Measurements from ENCODE around the gene STAC3. TPM values are rescaled to one million over a fixed set of nuclear protein-coding genes. Genes with fewer than 3 reads are reported as not detected.
A peak's percentile ranks its signal among the peaks of the same experiment; 100 is the strongest.

The STAC3 gene
- total and polyA plus RNA-seq, 2 experiments from 2014 or later = 0.48 to 3.0 TPM

DNA sequence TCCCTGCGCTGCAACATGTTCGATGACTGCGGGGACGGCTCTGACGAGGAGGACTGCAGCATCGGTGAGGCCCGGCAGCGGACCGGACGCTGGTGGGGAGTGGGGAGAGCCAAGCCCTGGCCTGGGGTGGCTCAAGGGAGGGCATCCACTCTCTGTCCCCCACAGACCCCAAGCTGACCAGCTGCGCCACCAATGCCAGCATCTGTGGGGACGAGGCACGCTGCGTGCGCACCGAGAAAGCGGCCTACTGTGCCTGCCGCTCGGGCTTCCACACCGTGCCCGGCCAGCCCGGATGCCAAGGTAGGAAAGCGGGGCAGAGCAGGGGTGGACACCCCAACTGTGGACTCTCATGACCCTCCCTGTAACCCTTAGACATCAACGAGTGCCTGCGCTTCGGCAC is 45.8 kb downstream of the STAC3 start:
- peaks cover 86% of the 10 kb centered on the region for H3K36me3 Mint-ChIP-seq (ENCODE audit: low read depth)

GRCh38 chr12:57204454-57204853 is 46.5 kb downstream of the STAC3 start:
- no peak overlapping the region for H3K4me3 Mint-ChIP-seq
- Histone ChIP-seq H4K20me1 (replicated peaks; ENCODE audit: insufficient read depth) (no peaks in the 10 kb centered on the region; the same call in 1 of the 2 replicates), H3K4me3 (no peak overlapping the region), H3K4me1 (ENCODE audit: insufficient read depth) (no peaks in the 10 kb centered on the region), H2AFZ (no peak overlapping the region), H3K27me3 (ENCODE audit: insufficient read depth) (no peaks in the 10 kb centered on the region), H3K4me2 (no peak overlapping the region), H3K36me3 (ENCODE audit: insufficient read depth) (peaks cover 19% of the 10 kb centered on the region), H3K79me2 (replicated peaks; ENCODE audit: insufficient read depth) (no peaks in the 10 kb centered on the region), H3K9me2 (ENCODE audit: insufficient read depth) (no peaks in the 10 kb centered on the region), H3K27ac (ENCODE audit: low read depth) (no peak overlapping the region), H3F3A (replicated peaks; ENCODE audit: low read depth) (no peaks in the 10 kb centered on the region)
- ATAC-seq (no peak), DNase-seq (ENCODE audit: low spot score) (no peak)
- H3K36me3 Mint-ChIP-seq (ENCODE audit: low read depth) = peaks cover 87% of the 10 kb centered on the region
- H3K9me3 Mint-ChIP-seq = no peaks in the 10 kb centered on the region; the same call in 2 of the 3 replicates
- H3K4me1 Mint-ChIP-seq = no peaks in the 10 kb centered on the region
- H3K27ac Mint-ChIP-seq = no peak overlapping the region
- peaks cover 19% of the 10 kb centered on the region for H3K27me3 Mint-ChIP-seq (ENCODE audit: insufficient read depth, low read depth, poor library complexity)
- TF ChIP-seq ZNF462 (CRISPR knock-in tag; IDR thresholded peaks at IDR 0.05) = no peak
- TF ChIP-seq, protein P1, sequence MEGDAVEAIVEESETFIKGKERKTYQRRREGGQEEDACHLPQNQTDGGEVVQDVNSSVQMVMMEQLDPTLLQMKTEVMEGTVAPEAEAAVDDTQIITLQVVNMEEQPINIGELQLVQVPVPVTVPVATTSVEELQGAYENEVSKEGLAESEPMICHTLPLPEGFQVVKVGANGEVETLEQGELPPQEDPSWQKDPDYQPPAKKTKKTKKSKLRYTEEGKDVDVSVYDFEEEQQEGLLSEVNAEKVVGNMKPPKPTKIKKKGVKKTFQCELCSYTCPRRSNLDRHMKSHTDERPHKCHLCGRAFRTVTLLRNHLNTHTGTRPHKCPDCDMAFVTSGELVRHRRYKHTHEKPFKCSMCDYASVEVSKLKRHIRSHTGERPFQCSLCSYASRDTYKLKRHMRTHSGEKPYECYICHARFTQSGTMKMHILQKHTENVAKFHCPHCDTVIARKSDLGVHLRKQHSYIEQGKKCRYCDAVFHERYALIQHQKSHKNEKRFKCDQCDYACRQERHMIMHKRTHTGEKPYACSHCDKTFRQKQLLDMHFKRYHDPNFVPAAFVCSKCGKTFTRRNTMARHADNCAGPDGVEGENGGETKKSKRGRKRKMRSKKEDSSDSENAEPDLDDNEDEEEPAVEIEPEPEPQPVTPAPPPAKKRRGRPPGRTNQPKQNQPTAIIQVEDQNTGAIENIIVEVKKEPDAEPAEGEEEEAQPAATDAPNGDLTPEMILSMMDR (conservative IDR thresholded peaks at IDR 0.05; ENCODE audit: low read depth in 2 of 2) = no peak
- no peak for TF ChIP-seq CREB1 (CRISPR knock-in tag; IDR thresholded peaks at IDR 0.05; ENCODE audit: low read depth)
- no peak for TF ChIP-seq ZNF331 (CRISPR knock-in tag; IDR thresholded peaks at IDR 0.05; ENCODE audit: low read depth)
- no peak for TF ChIP-seq EZH2 (IDR thresholded peaks at IDR 0.05; ENCODE audit: low read depth, unreplicated experiment)
- no peak for TF ChIP-seq POLR2AphosphoS5 (IDR thresholded peaks at IDR 0.05; ENCODE audit: low read depth)
- TF ChIP-seq EZH2phosphoT487 (IDR thresholded peaks at IDR 0.05; ENCODE audit: unreplicated experiment) = no peak
- no peak for TF ChIP-seq ZNF114 (CRISPR knock-in tag; IDR thresholded peaks at IDR 0.05)
- TF ChIP-seq NANOG (IDR thresholded peaks at IDR 0.05; ENCODE audit: borderline replicate concordance) = no peak

More for the DNA sequence above, 45.8 kb downstream of the STAC3 start:
- peaks cover 18% of the 10 kb centered on the region for H3K27me3 Mint-ChIP-seq (ENCODE audit: insufficient read depth, low read depth, poor library complexity)
- no peak for ATAC-seq
- Histone ChIP-seq H3K9me2 (ENCODE audit: insufficient read depth) (no peaks in the 10 kb centered on the region), H3K4me1 (ENCODE audit: insufficient read depth) (no peaks in the 10 kb centered on the region), H3K79me2 (replicated peaks; ENCODE audit: insufficient read depth) (no peaks in the 10 kb centered on the region), H3K27ac (ENCODE audit: low read depth) (no peak overlapping the region), H3K27me3 (ENCODE audit: insufficient read depth) (no peaks in the 10 kb centered on the region), H2AFZ (no peak overlapping the region), H3K4me2 (no peak overlapping the region), H4K20me1 (replicated peaks; ENCODE audit: insufficient read depth) (no peaks in the 10 kb centered on the region; the same call in 1 of the 2 replicates), H3K36me3 (ENCODE audit: insufficient read depth) (peaks cover 19% of the 10 kb centered on the region), H3K4me3 (no peak overlapping the region), H3F3A (replicated peaks; ENCODE audit: low read depth) (no peaks in the 10 kb centered on the region)
- DNase-seq (ENCODE audit: low spot score) = no peak
- H3K4me3 Mint-ChIP-seq = no peak overlapping the region
- H3K4me1 Mint-ChIP-seq = no peaks in the 10 kb centered on the region
- no peak overlapping the region for H3K27ac Mint-ChIP-seq
- no peaks in the 10 kb centered on the region; the same call in 2 of the 3 replicates for H3K9me3 Mint-ChIP-seq
- TF ChIP-seq ETS1 (IDR thresholded peaks at IDR 0.05) (no peak), ZNF331 (CRISPR knock-in tag; IDR thresholded peaks at IDR 0.05; ENCODE audit: low read depth) (no peak), POLR2AphosphoS5 (IDR thresholded peaks at IDR 0.05; ENCODE audit: low read depth) (peak; percentile 14; the same call in 1 of the 2 replicates)

Data from GM23338 (cell line).